ENCODE measurements around the gene POMT1.

GRCh38 chr9:131555841-131556673 lies 53.3 kb downstream of the POMT1 start:
- no peak for TF ChIP-seq CTCF (conservative IDR thresholded peaks at IDR 0.05 in 1 of 2, IDR thresholded peaks at IDR 0.05 in 1 of 2; ENCODE audit: extremely low read depth in 1 of 2, insufficient read depth in 1 of 2, low read depth in 1 of 2, low read length in 2 of 2)
- TF ChIP-seq EZH2 (IDR thresholded peaks at IDR 0.05; ENCODE audit: borderline replicate concordance, low read length): no peak
